H9 (cell line): ENCODE data around the gene C6orf136. TPM values are rescaled to one million over a fixed set of nuclear protein-coding genes. Genes with fewer than 3 reads are reported as not detected.
A peak's percentile ranks its signal among the peaks of the same experiment; 100 is the strongest.

Source experiments
- DNase-seq: peaks from one replicate; pipeline ENCODE4 v3.0.0-alpha.2; 2017
- H2AFZ ChIP-seq: one replicate; pipeline ENCODE4 v1.6.1; 2013; ENCODE audit warnings: mild to moderate bottlenecking, low read length, control low read depth, moderate library complexity
- H2AK5ac ChIP-seq: 2 replicates; pipeline ENCODE4 v1.6.1; 2013; ENCODE audit warnings: low read length, control low read depth, mixed read lengths; ENCODE audit not compliant: insufficient read length
- H2BK120ac ChIP-seq: one replicate; pipeline ENCODE4 v1.6.1; 2013; ENCODE audit warnings: low read depth, mild to moderate bottlenecking, low read length, control low read depth, inconsistent platforms; ENCODE audit not compliant: poor library complexity, severe bottlenecking
- H2BK12ac ChIP-seq: 2 replicates; pipeline ENCODE4 v1.6.1; 2013; ENCODE audit warnings: low read length, control low read depth, mixed read lengths, low read depth; ENCODE audit not compliant: insufficient read length
- H2BK15ac ChIP-seq: 2 replicates; pipeline ENCODE4 v1.6.1; 2013; ENCODE audit warnings: low read depth, low read length, control low read depth
- H2BK20ac ChIP-seq: one replicate; pipeline ENCODE4 v1.6.1; 2013; ENCODE audit warnings: low read depth, mild to moderate bottlenecking, low read length, control low read depth, inconsistent platforms; ENCODE audit not compliant: poor library complexity, severe bottlenecking
- H2BK5ac ChIP-seq: 2 replicates; pipeline ENCODE4 v1.6.1; 2013; ENCODE audit warnings: low read length, control low read depth, mixed read lengths; ENCODE audit not compliant: insufficient read length
- H3K14ac ChIP-seq: 2 replicates; pipeline ENCODE4 v1.6.1; 2013; ENCODE audit warnings: low read length, control low read depth; ENCODE audit not compliant: insufficient read depth
- H3K18ac ChIP-seq: 2 replicates; pipeline ENCODE4 v1.6.1; 2013; ENCODE audit warnings: low read depth, mild to moderate bottlenecking, mixed read lengths, low read length, control low read depth; ENCODE audit not compliant: insufficient read length
- H3K23ac ChIP-seq: 2 replicates; pipeline ENCODE4 v1.6.1; 2013; ENCODE audit warnings: low read length, control low read depth, mixed read lengths, low read depth; ENCODE audit not compliant: insufficient read length
- H3K23me2 ChIP-seq: 2 replicates; pipeline ENCODE4 v1.6.1; 2013; ENCODE audit warnings: low read depth, mild to moderate bottlenecking, mixed read lengths, low read length, control low read depth; ENCODE audit not compliant: insufficient read length, poor library complexity, severe bottlenecking
- H3K27ac ChIP-seq: 2 replicates; pipeline ENCODE4 v1.5.1; 2013; ENCODE audit warnings: low read length, control low read depth, mixed read lengths, low read depth; ENCODE audit not compliant: insufficient read length
- H3K27me3 ChIP-seq: 2 replicates; pipeline ENCODE4 v1.6.1; 2013; ENCODE audit warnings: low read length, control low read depth, inconsistent platforms; ENCODE audit not compliant: insufficient read depth
- H3K4ac ChIP-seq: 2 replicates; pipeline ENCODE4 v1.6.1; 2013; ENCODE audit warnings: low read depth, mild to moderate bottlenecking, control low read depth, inconsistent platforms, low read length, moderate library complexity
- H3K4me1 ChIP-seq: 2 replicates; pipeline ENCODE4 v1.6.1; 2013; ENCODE audit warnings: low read length, control low read depth, inconsistent platforms; ENCODE audit not compliant: insufficient read depth
- H3K4me2 ChIP-seq: 2 replicates; pipeline ENCODE4 v1.6.1; 2013; ENCODE audit warnings: low read length, control low read depth, mixed read lengths; ENCODE audit not compliant: insufficient read length, insufficient read depth
- H3K56ac ChIP-seq: 2 replicates; pipeline ENCODE4 v1.6.1; 2013; ENCODE audit warnings: low read depth, mild to moderate bottlenecking, mixed read lengths, low read length, control low read depth; ENCODE audit not compliant: insufficient read length
- H3K79me1 ChIP-seq: 2 replicates; pipeline ENCODE4 v1.6.1; 2013; ENCODE audit warnings: low read depth, mild to moderate bottlenecking, moderate library complexity, low read length, control low read depth, inconsistent platforms; ENCODE audit not compliant: insufficient read depth, poor library complexity, severe bottlenecking
- H3K79me2 ChIP-seq: 2 replicates; pipeline ENCODE4 v1.6.1; 2013; ENCODE audit warnings: low read length, control low read depth, inconsistent platforms; ENCODE audit not compliant: insufficient read depth
- H3K9ac ChIP-seq: 2 replicates; pipeline ENCODE4 v1.6.1; 2013; ENCODE audit warnings: low read length, control low read depth, mixed read lengths; ENCODE audit not compliant: insufficient read length; ENCODE audit errors: extremely low read depth
- H3K9me3 ChIP-seq: one replicate; pipeline ENCODE4 v1.6.1; 2013; ENCODE audit warnings: low read depth, low read length, inconsistent platforms; ENCODE audit not compliant: control insufficient read depth
- H3T11ph ChIP-seq: one replicate; pipeline ENCODE4 v1.6.1; 2013; ENCODE audit warnings: mild to moderate bottlenecking, low read length, control low read depth, inconsistent platforms
- H4K20me1 ChIP-seq: one replicate; pipeline ENCODE4 v1.6.1; 2013; ENCODE audit not compliant: control insufficient read depth, insufficient read length, insufficient read depth
- H4K5ac ChIP-seq: 2 replicates; pipeline ENCODE4 v1.6.1; 2013; ENCODE audit warnings: low read depth, mild to moderate bottlenecking, mixed read lengths, low read length, control low read depth; ENCODE audit not compliant: insufficient read length
- H4K8ac ChIP-seq: replicated peaks from 2 replicates; pipeline ENCODE4 v1.6.1; 2013; ENCODE audit warnings: low read length, control low read depth, mixed read lengths, low read depth; ENCODE audit not compliant: insufficient read length
- H4K91ac ChIP-seq: 2 replicates; pipeline ENCODE4 v1.6.1; 2013; ENCODE audit warnings: low read depth, mild to moderate bottlenecking, moderate library complexity, mixed read lengths, low read length, control low read depth; ENCODE audit not compliant: insufficient read length
- H3K27ac Mint-ChIP-seq, 3 experiments: 2 replicates in 2 of 3; 3 replicates in 1 of 3; pipeline ENCODE4 v1.8.0; 2020 to 2021; ENCODE audit warnings: mixed read lengths in 3 of 3, mild to moderate bottlenecking in 1 of 3, moderate library complexity in 1 of 3
- H3K27me3 Mint-ChIP-seq: 2 replicates; pipeline ENCODE4 v1.8.0; 2021; ENCODE audit warnings: low read depth, mild to moderate bottlenecking, moderate library complexity, mixed read lengths
- H3K36me3 Mint-ChIP-seq, 3 experiments: 2 replicates in 2 of 3; 3 replicates in 1 of 3; pipeline ENCODE4 v1.8.0; 2020 to 2021; ENCODE audit warnings: low read depth in 3 of 3, mixed read lengths in 3 of 3; ENCODE audit not compliant: insufficient read depth in 1 of 3
- H3K4me1 Mint-ChIP-seq, 2 experiments: 2 replicates each; pipeline ENCODE4 v1.8.0; 2020; ENCODE audit warnings: mixed read lengths in 2 of 2
- H3K4me3 Mint-ChIP-seq, 2 experiments: 2 replicates in 1 of 2; 3 replicates in 1 of 2; pipeline ENCODE4 v1.8.0; 2020 to 2021; ENCODE audit warnings: mild to moderate bottlenecking in 2 of 2, mixed read lengths in 2 of 2, moderate library complexity in 1 of 2
- H3K9me3 Mint-ChIP-seq, 2 experiments: 2 replicates in 1 of 2; 3 replicates in 1 of 2; pipeline ENCODE4 v1.8.0; 2020; ENCODE audit warnings: mild to moderate bottlenecking in 2 of 2, mixed read lengths in 2 of 2, moderate library complexity in 1 of 2
- CTCF ChIP-seq: fragments of 200-600 bp; sonication (generic); conservative IDR thresholded peaks from 3 replicates; pipeline ENCODE4 v1.8.0; 2021; ENCODE audit warnings: antibody characterized with exemption, mild to moderate bottlenecking
- WGBS: extraction: QIAGEN DNeasy Blood & Tissue Kit; methylation state at CpG from one replicate; pipeline ENCODE4 v1.1.7; 2013; ENCODE audit warnings: missing lambda C conversion rate, low lambda C conversion rate, mixed read lengths; ENCODE audit not compliant: insufficient read length; ENCODE audit errors: extremely low coverage; 5-methylcytosine and 5-hydroxymethylcytosine counted together
- total RNA-seq: library from RNA; stranded (reverse); gene quantifications from 2 replicates; pipeline ENCODE4 v1.2.1, GENCODE V29; 2021

The C6orf136 gene
- total RNA-seq, 1 experiment from 2014 or later = 22.2 TPM

GRCh38 chr6:30679765-30680535, 33.0 kb downstream of the C6orf136 start:
- Mint-ChIP-seq H3K27me3 (no peaks in the 10 kb centered on the region), H3K4me1 (peaks cover 44 to 48% of the 10 kb centered on the region in 2 experiments), H3K27ac (peak overlapping the region in 2 of 3 experiments; percentile 9 to 81; a peak in 1 of 7 replicates), H3K36me3 (peaks cover 10 to 33% (median 26%) of the 10 kb centered on the region in 3 experiments; a peak in 6 of 7 replicates), H3K4me3 (peak overlapping the region; percentile 60 to 69; a peak in 3 of 5 replicates), H3K9me3 (no peaks in the 10 kb centered on the region; a peak in 1 of 5 replicates)
- H3K79me2 ChIP-seq = no peaks in the 10 kb centered on the region; the same call in 1 of the 2 replicates
- peak overlapping the region; percentile 7 for H3K4me2 ChIP-seq
- no peak overlapping the region for H3K9ac ChIP-seq
- H2BK20ac ChIP-seq = no peak overlapping the region
- no peak overlapping the region for H2AK5ac ChIP-seq
- no peak overlapping the region for H3K23ac ChIP-seq
- no peaks in the 10 kb centered on the region for H3K79me1 ChIP-seq
- no peak overlapping the region for H3K56ac ChIP-seq
- H3K27me3 ChIP-seq = no peaks in the 10 kb centered on the region
- H3K4ac ChIP-seq = no peak overlapping the region
- no CpG with 5 or more reads among the region's 7 CpGs for WGBS
- TF ChIP-seq CTCF = no peak
- no peaks in the 10 kb centered on the region for H3K9me3 ChIP-seq
- no peak overlapping the region for H2BK120ac ChIP-seq
- H4K91ac ChIP-seq = no peak overlapping the region
- H2AFZ ChIP-seq = no peak overlapping the region
- no peak overlapping the region for H3K14ac ChIP-seq
- no peak overlapping the region for H3T11ph ChIP-seq
- peaks cover 3% of the 10 kb centered on the region for H3K23me2 ChIP-seq
- H2BK12ac ChIP-seq = no peak overlapping the region
- no peak for DNase-seq
- no peak overlapping the region for H3K27ac ChIP-seq
- no peak overlapping the region for H3K18ac ChIP-seq
- no peak overlapping the region for H2BK5ac ChIP-seq
- no peaks in the 10 kb centered on the region for H4K20me1 ChIP-seq
- H4K5ac ChIP-seq = no peak overlapping the region
- H3K4me1 ChIP-seq = peaks cover 14% of the 10 kb centered on the region; the same call in 1 of the 2 replicates
- H2BK15ac ChIP-seq = no peak overlapping the region
- no peak overlapping the region for H4K8ac ChIP-seq
